H1 (cell line): ENCODE results near the gene ZNRF2. TPM values are rescaled to one million over a fixed set of nuclear protein-coding genes. Genes with fewer than 3 reads are reported as not detected.

Experiments
- CHD7 ChIP-seq: fragments of 300-600 bp; sonication (generic); IDR thresholded peaks from 2 replicates; pipeline ENCODE4 v1.7.1; 2012; ENCODE audit warnings: low read length, moderate library complexity, mild to moderate bottlenecking, inconsistent platforms; ENCODE audit not compliant: insufficient replicate concordance
- SUZ12 ChIP-seq: fragments of 200-600 bp; sonication (generic); IDR thresholded peaks from 2 replicates; pipeline ENCODE4 v1.6.1; 2012; ENCODE audit warnings: mild to moderate bottlenecking, inconsistent platforms, low read length, moderate library complexity, mixed read lengths
- TEAD4 ChIP-seq: IDR thresholded peaks from 2 replicates; pipeline ENCODE4 v1.6.1; 2012; ENCODE audit warnings: low read depth, low read length, inconsistent platforms, mixed read lengths
- polyA plus RNA-seq, 7 experiments: library from polyadenylated mRNA; depleted of rRNA in 3 of 7; stranded (reverse) in 5 of 7; unstranded in 2 of 7; fragments of >200 nt in 5 of 7; fragments of 200-250 nt in 2 of 7; gene quantifications; 1 replicate in 5 of 7; 2 replicates in 1 of 7; 4 replicates in 1 of 7; pipeline versions ENCODE4 v1.2.1 to v1.2.3, GENCODE V29; 2011 to 2013; ENCODE audit warnings: missing spikeins in 2 of 7, mixed read lengths in 2 of 7
- total RNA-seq: library from RNA; stranded (reverse); fragmentation: NEBNext Ultra II Directional; extraction: Animal tissue kit (Norgen Biotek cat#: 25700); gene quantifications from 2 replicates; pipeline ENCODE4 v1.2.1, GENCODE V29; 2021
- TF ChIP-seq, protein P1 (sequence below): IDR thresholded peaks from 2 replicates; pipeline ENCODE4 v1.6.1; 2012; ENCODE audit warnings: inconsistent platforms

ZNRF2 gene
- total and polyA plus RNA-seq, 2 of the 8 experiments (the other 6 are each of a cell fraction or from before 2014, with no cell fraction given) = 2.9 to 16.2 TPM

GRCh38 chr7:30329716-30330115, 45.3 kb downstream of the ZNRF2 start (continued):
- no peak for TF ChIP-seq CHD7
- TF ChIP-seq SUZ12 = no peak
- TF ChIP-seq TEAD4 = no peak
- TF ChIP-seq, protein P1, sequence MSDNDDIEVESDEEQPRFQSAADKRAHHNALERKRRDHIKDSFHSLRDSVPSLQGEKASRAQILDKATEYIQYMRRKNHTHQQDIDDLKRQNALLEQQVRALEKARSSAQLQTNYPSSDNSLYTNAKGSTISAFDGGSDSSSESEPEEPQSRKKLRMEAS = no peak
- TF ChIP-seq, all 59 proteins: peak for 0
